Activated T-helper 1 cell treated with anti-CD3 and anti-CD28 coated beads, Interleukin-12 subunit alpha, Interleukin-12 subunit beta, Interleukin-2, Interleukin-4 antibody, amounts not matched to agents 30 ng/mL and 10 ng/mL and 1 ng/mL, durations not matched to agents 14 hours and 24 hours and 36 hours (primary cell): ENCODE data around the gene MRPL20. TPM values are rescaled to one million over a fixed set of nuclear protein-coding genes. Genes with fewer than 3 reads are reported as not detected.

Experiments used
- DNase-seq: peaks from one replicate; pipeline ENCODE4 v3.0.0; 2021; ENCODE audit warnings: low spot score
- H3K27ac Mint-ChIP-seq: one replicate; pipeline ENCODE4 v1.8.0; 2021; ENCODE audit warnings: mild to moderate bottlenecking, mixed read lengths
- H3K27me3 Mint-ChIP-seq: one replicate; pipeline ENCODE4 v1.8.0; 2022; ENCODE audit warnings: mild to moderate bottlenecking, moderate library complexity, mixed read lengths; ENCODE audit not compliant: insufficient read depth
- H3K36me3 Mint-ChIP-seq: one replicate; pipeline ENCODE4 v1.8.0; 2021; ENCODE audit warnings: low read depth, mixed read lengths
- H3K4me1 Mint-ChIP-seq: one replicate; pipeline ENCODE4 v1.8.0; 2021; ENCODE audit warnings: low read depth, mixed read lengths
- H3K4me3 Mint-ChIP-seq: one replicate; pipeline ENCODE4 v1.8.0; 2021; ENCODE audit warnings: mild to moderate bottlenecking, moderate library complexity, mixed read lengths
- H3K9me3 Mint-ChIP-seq: one replicate; pipeline ENCODE4 v1.8.0; 2021; ENCODE audit warnings: mixed read lengths
- intact Hi-C: fragments of 100-400 bp; cut with micrococcal nuclease; formaldehyde crosslinking; loops from one replicate; pipeline ENCODE4 v1.15.1; 2024
- total RNA-seq: library from RNA; stranded (reverse); gene quantifications from 2 replicates; pipeline ENCODE4 v1.2.3, GENCODE V29; 2022

Gene MRPL20
- total RNA-seq, 1 donor from 2014 or later = 205 TPM

GRCh38 chr1:1441002-1441888, 34.2 kb upstream of the MRPL20 start:
- DNase-seq = peak; percentile 30
- no peaks in the 10 kb centered on the region for H3K36me3 Mint-ChIP-seq
- intact Hi-C loops = loop anchor here (2.0 kb wide), 2 partner anchors 34 to 42 kb away; partner anchors contain the start of genes CCNL2 and MRPL20

DNA sequence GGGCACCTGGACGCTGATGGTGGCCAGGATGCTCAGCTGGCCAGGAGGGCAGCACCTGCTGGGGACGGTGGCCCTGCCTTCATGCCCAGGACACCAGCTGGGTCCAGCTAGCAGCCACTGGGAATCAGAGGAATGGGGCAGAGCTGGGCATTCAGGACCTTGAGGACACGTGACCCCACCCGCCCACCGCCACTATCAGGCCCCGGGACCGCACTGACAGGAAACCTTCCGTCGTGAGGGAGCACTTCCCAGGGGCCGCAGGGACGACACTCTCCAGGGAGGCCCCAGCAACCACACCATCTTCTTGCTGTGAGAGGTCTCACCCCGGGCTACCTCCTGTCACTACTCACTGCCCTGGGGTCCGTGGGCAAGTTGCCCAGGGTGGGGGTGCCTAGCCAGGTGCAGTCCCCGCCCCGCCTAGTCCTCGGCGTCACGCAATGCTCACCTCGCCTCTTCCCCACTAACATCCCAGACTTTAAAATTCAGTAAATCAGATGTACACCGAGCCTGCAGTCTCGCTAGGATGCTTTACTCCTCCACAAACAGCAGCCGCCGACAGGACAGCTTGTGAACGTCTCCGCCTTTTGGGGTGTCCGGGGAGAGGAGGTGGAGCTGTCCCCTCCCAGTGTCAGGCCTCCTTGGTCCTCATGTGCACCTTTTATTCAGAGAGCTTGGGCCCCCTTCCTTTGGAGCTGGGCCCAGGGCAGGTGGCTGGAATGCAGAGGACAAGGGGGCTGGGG, 33.3 kb upstream of the MRPL20 start:
- Mint-ChIP-seq H3K27ac (no peak overlapping the region), H3K4me1 (no peaks in the 10 kb centered on the region), H3K4me3 (no peak overlapping the region), H3K27me3 (peaks cover 2% of the 10 kb centered on the region), H3K9me3 (no peaks in the 10 kb centered on the region), H3K36me3 (no peaks in the 10 kb centered on the region)
- intact Hi-C loops = loop anchor here (2.0 kb wide), 2 partner anchors 34 to 42 kb away; partner anchors contain the start of genes CCNL2 and MRPL20
- no peak for DNase-seq

More at GRCh38 chr1:1441002-1441888, 34.2 kb upstream of the MRPL20 start:
- no peak overlapping the region for H3K27ac Mint-ChIP-seq
- H3K4me3 Mint-ChIP-seq = no peak overlapping the region
- H3K9me3 Mint-ChIP-seq = no peaks in the 10 kb centered on the region
- peaks cover 2% of the 10 kb centered on the region for H3K27me3 Mint-ChIP-seq
- no peaks in the 10 kb centered on the region for H3K4me1 Mint-ChIP-seq

DNA sequence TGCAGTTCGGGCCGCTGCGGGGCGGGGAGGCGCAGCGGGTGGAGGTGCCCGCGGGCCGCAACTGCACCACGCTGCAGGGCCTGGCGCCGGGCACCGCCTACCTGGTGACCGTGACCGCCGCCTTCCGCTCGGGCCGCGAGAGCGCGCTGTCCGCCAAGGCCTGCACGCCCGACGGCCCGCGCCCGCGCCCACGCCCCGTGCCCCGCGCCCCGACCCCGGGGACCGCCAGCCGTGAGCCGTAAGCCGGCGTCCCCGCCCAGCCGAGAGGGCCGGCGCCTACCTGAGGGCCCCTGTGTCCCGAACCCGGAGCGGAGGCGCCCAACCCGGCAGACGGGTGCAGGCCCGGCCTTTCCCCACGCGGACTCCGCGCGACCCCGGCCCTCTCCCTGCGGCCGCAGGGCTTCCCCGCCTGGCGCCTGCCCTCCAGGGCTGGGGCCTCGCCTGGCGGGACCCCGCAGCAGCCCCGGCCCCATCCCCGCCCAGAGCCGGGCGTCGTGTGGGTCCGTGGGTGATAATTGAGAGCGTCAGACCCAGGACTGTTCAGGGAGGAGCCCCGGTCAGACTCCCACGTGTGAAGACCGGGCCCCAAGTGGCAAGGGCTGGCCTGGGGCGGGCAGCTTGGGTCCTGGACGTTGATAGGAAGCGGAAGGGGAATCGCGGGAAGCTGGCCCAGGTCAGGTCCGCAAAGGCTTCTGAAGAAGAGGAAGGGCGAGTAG, 32.6 kb upstream of the MRPL20 start:
- Mint-ChIP-seq H3K9me3 (no peaks in the 10 kb centered on the region), H3K27me3 (peaks cover 2% of the 10 kb centered on the region)
- intact Hi-C loops = loop anchor here (2.0 kb wide), 2 partner anchors 33 to 41 kb away; partner anchors contain the start of genes CCNL2 and MRPL20

DNA sequence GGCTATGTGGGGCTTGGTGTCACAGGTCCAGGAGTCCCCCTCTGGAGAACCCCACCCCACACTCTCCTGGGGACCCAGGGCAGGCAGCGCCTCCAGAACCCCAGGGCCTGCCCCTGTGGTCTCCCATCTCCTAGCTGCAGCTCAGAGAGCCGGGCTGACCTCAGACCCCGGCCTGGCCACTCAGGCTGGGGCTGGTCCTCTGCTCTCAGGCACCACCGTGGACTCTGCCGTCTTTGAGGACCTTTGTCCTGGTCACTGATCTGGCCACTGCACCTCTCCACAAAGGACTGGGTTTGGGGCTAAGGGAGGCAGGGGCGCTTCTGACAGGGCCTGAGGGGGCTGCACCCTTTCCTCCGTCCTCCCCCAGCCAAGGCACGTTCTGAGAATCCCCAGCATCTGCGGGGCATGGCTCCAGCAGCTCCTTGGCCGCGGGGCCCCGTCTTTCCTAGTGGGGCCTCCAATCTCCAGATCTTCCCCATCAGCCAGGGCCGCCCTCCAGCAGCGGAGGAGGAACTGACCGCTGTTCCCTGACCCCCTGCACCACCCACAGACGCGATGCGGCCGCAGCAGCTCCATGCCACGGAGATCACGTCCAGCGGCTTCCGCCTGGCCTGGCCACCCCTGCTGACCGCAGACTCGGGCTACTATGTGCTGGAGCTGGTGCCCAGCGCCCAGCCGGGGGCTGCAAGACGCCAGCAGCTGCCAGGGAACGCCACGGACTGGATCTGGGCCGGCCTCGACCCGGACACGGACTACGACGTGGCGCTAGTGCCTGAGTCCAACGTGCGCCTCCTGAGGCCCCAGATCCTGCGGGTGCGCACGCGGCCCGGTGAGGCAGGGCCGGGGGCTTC, 31.7 kb upstream of the MRPL20 start:
- intact Hi-C loops = no loop called here
- no peak overlapping the region for H3K27ac Mint-ChIP-seq
- H3K9me3 Mint-ChIP-seq = no peaks in the 10 kb centered on the region
- H3K4me3 Mint-ChIP-seq = no peak overlapping the region
- no peak for DNase-seq
- H3K27me3 Mint-ChIP-seq = peaks cover 2% of the 10 kb centered on the region
- H3K36me3 Mint-ChIP-seq = no peaks in the 10 kb centered on the region
- no peaks in the 10 kb centered on the region for H3K4me1 Mint-ChIP-seq

More for the DNA sequence above, 32.6 kb upstream of the MRPL20 start:
- no peak overlapping the region for H3K27ac Mint-ChIP-seq
- H3K4me1 Mint-ChIP-seq = no peaks in the 10 kb centered on the region
- H3K36me3 Mint-ChIP-seq = no peaks in the 10 kb centered on the region
- no peak overlapping the region for H3K4me3 Mint-ChIP-seq
- DNase-seq = no peak

- H3K27me3 Mint-ChIP-seq = peaks cover 2% of the 10 kb centered on the region
- H3K9me3 Mint-ChIP-seq = no peaks in the 10 kb centered on the region
- no peaks in the 10 kb centered on the region for H3K36me3 Mint-ChIP-seq
- H3K4me3 Mint-ChIP-seq = no peak overlapping the region
- H3K4me1 Mint-ChIP-seq = no peaks in the 10 kb centered on the region
- intact Hi-C loops = no loop called here
- H3K27ac Mint-ChIP-seq = no peak overlapping the region
- DNase-seq = no peak
Observed at GRCh38 chr1:1437904-1438376, 30.8 kb upstream of the MRPL20 start.

- Mint-ChIP-seq H3K9me3 (no peaks in the 10 kb centered on the region), H3K4me3 (no peak overlapping the region), H3K4me1 (no peaks in the 10 kb centered on the region), H3K36me3 (no peaks in the 10 kb centered on the region), H3K27ac (no peak overlapping the region), H3K27me3 (peaks cover 2% of the 10 kb centered on the region)
- intact Hi-C loops = no loop called here
- no peak for DNase-seq
Observed at GRCh38 chr1:1437033-1437903, 30.2 kb upstream of the MRPL20 start.

DNA sequence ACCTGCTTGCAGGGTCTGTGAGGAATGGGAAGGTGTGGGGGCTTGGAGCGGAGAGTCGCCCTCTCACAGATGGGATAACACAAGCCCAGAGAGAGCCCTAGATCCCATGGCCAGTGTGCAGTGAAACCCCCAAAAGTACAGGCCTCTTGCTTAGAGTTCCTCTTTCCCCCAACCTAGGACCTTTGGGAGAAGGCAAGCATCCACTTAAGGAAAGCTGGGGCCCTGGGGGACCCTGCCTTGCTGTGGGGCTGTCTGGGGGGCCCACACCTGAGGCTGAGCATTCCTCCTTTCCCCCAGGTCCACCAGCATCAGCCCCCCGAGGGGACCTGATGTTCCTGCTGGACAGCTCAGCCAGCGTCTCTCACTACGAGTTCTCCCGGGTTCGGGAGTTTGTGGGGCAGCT, 29.5 kb upstream of the MRPL20 start:
- Mint-ChIP-seq H3K9me3 (no peaks in the 10 kb centered on the region), H3K4me1 (no peaks in the 10 kb centered on the region), H3K27me3 (peaks cover 2% of the 10 kb centered on the region), H3K27ac (no peak overlapping the region), H3K36me3 (no peaks in the 10 kb centered on the region), H3K4me3 (peak overlapping the region; percentile 51)
- no peak for DNase-seq
- intact Hi-C loops = no loop called here

- Mint-ChIP-seq H3K4me1 (no peaks in the 10 kb centered on the region), H3K27ac (peak overlapping the region; percentile 29), H3K9me3 (no peaks in the 10 kb centered on the region), H3K36me3 (no peaks in the 10 kb centered on the region), H3K4me3 (peak overlapping the region; percentile 51), H3K27me3 (peaks cover 4% of the 10 kb centered on the region)
- DNase-seq = no peak
- intact Hi-C loops = no loop called here
Observed at GRCh38 chr1:1435911-1436629, 29.0 kb upstream of the MRPL20 start.

DNA sequence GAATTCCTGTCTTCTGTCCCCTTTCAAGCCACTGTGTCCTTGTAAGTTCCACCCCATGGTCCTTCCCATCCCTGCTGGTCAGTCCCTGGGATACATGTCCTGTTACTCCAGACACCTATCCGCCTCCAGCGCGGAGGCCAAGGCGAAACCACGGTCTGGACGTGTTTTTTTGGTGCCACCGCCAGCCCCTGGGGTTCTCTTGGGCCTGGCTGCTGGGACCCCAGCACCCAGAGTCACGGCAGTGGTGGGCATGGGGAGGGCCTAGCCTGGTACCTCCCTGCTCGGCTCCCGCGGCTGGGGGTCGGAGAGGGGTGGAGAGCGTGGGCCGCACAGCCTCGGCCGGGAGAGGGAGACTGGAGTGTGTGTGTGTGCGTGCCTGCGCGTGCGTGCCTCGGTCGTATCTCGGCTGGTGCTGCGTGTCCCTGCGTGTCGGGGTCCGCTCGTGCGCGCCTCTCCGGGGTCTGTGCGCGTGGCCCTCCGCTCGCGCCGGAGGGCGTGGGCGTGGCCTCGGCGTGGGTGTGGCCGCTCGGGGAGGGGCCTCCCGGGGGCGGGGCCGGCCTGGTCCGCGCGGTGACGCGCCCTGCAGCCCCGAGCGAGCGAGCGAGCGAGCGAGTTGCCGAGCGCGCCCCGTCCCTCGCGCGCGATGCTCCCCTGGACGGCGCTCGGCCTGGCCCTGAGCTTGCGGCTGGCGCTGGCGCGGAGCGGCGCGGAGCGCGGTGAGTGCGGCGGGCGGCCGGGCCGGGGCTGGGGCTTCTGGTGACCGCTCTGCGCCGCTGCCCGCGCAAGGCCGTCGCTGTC, 28.2 kb upstream of the MRPL20 start, which contains the start of gene VWA1:
Gene VWA1 (plus strand): TSS at position 585 of the 798 bp plus-strand sequence. CDS start 59 bp downstream, at position 644.
- Mint-ChIP-seq H3K4me3 (peak within 1 kb of the TSS; percentile 66), H3K27ac (peak within 1 kb of the TSS; percentile 40), H3K36me3 (no peaks in the 10 kb centered on the region), H3K4me1 (no peaks in the 10 kb centered on the region), H3K9me3 (no peaks in the 10 kb centered on the region), H3K27me3 (peaks cover 4% of the 10 kb centered on the region)
- peak; percentile 76 for DNase-seq
- intact Hi-C loops = no loop called here

DNA sequence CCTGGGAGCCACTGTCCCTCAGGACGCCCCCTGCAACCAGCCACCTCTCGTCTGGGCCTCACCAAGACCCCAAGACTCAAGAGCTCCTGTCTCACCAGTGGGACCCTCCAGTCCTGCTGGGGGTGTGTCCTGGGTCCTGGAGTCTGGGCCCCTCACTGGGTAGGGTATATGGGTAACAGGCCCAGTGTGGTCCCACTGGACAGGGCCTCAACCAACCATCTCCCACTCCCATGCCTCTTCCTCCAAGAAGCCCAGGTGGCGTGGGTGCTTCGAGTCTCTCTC, 27.7 kb upstream of the MRPL20 start:
- Mint-ChIP-seq H3K27ac (peak overlapping the region; percentile 40), H3K4me3 (peak overlapping the region; percentile 66), H3K27me3 (peaks cover 8% of the 10 kb centered on the region), H3K9me3 (no peaks in the 10 kb centered on the region), H3K36me3 (no peaks in the 10 kb centered on the region), H3K4me1 (no peaks in the 10 kb centered on the region)
- intact Hi-C loops = no loop called here
- no peak for DNase-seq
